OCI-LY3 (cell line): ENCODE results near the gene JSRP1.
"Not testable (repeated sequence)": the region's sequence is repeated elsewhere in the genome, so short reads cannot be mapped to it uniquely, and the experiment has no call there.

Experiments
- H2AFZ ChIP-seq: fragments of 200-600, 300-600 bp; shearing (Covaris generic); 2 replicates; pipeline ENCODE4 v1.6.0; 2014; ENCODE audit warnings: antibody characterized with exemption, low read depth, low read length
- H3K27ac ChIP-seq: fragments of 200-600, 300-600 bp; sonication (generic); 2 replicates; pipeline ENCODE4 v1.5.1; 2014; ENCODE audit warnings: mild to moderate bottlenecking, low read length, moderate library complexity, mixed read lengths
- H3K27me3 ChIP-seq: fragments of 200-600, 300-600 bp; sonication (generic); 2 replicates; pipeline ENCODE4 v1.6.1; 2014; ENCODE audit warnings: low read depth, low read length, mixed read lengths
- H3K36me3 ChIP-seq: fragments of 200-600, 300-600 bp; sonication (generic); replicated peaks from 2 replicates; pipeline ENCODE3; 2014; ENCODE audit warnings: low read depth, low read length, mixed read lengths
- H3K4me1 ChIP-seq: fragments of 300-600, 200-600 bp; sonication (generic); 2 replicates; pipeline ENCODE4 v1.6.1; 2014; ENCODE audit warnings: low read length, mixed read lengths
- H3K4me2 ChIP-seq: fragments of 200-600, 300-600 bp; sonication (generic); 2 replicates; pipeline ENCODE4 v1.6.1; 2014; ENCODE audit warnings: low read length, mixed read lengths
- H3K4me3 ChIP-seq: fragments of 300-600, 200-600 bp; sonication (generic); 2 replicates; pipeline ENCODE4 v1.5.1; 2014; ENCODE audit warnings: antibody characterized with exemption, mild to moderate bottlenecking, low read length, moderate library complexity
- H3K79me2 ChIP-seq: fragments of 300-600, 200-600 bp; shearing (Covaris generic); 2 replicates; pipeline ENCODE4 v1.6.1; 2014; ENCODE audit warnings: mild to moderate bottlenecking, low read length, mixed read lengths
- H3K9ac ChIP-seq: fragments of 300-600, 200-600 bp; shearing (Covaris generic); 2 replicates; pipeline ENCODE4 v1.6.0; 2014; ENCODE audit warnings: mild to moderate bottlenecking, low read length, moderate library complexity
- H3K9me3 ChIP-seq: fragments of 200-600, 300-600 bp; shearing (Covaris generic); 2 replicates; pipeline ENCODE4 v1.6.1; 2014; ENCODE audit warnings: low read length, mixed read lengths; ENCODE audit not compliant: insufficient read depth
- H4K20me1 ChIP-seq: fragments of 200-600, 300-600 bp; sonication (generic); 2 replicates; pipeline ENCODE4 v1.6.1; 2016; ENCODE audit warnings: low read length, mixed read lengths; ENCODE audit not compliant: insufficient read depth
- EZH2phosphoT487 ChIP-seq: fragments of 200-600 bp; shearing (Covaris generic); IDR thresholded peaks from 2 replicates; pipeline ENCODE4 v1.6.1; 2018; ENCODE audit warnings: antibody characterized with exemption, mixed run types, low read depth
- TF ChIP-seq, protein P1 (sequence below): fragments of 200-600, 300-600 bp; sonication (generic); IDR thresholded peaks from 2 replicates; pipeline ENCODE4 v1.5.1; 2014; ENCODE audit warnings: antibody characterized with exemption, low read length, low read depth

The JSRP1 gene

DNA sequence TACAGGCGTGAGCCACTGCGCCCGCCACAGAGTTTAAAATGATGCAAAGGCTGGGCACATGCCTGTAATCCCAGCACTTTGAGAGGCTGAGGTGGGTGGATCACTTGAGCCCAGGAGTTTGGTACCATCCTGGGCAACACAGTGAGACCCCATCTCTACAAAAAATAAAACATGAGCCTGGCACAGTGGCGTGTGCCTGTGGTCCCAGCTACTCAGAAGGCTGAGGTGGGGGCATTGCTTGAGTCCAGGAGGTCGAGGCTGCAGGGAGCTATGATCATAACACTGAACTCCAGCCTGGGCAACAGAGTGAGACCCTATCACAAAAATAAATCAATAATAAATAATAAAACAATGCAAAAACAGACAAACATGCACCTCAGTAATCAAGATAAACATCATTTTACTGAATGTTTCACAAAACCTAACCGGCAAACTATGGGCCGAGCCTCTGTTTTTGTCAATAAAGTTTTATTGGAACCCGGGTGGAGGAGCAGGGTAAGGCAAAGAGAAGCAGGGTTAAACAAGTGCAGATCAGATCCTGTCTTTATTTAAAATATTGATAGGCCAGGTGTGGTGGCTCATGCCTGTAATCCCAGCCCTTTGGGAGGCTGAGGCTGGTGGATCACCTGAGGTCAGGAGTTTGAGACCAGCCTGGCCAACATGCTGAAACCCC, 27.8 kb upstream of the JSRP1 start:
- no peaks in the 10 kb centered on the region for H4K20me1 ChIP-seq
- H3K9me3 ChIP-seq, result no peaks in the 10 kb centered on the region
- H3K36me3 ChIP-seq, result no peaks in the 10 kb centered on the region
- H3K4me1 ChIP-seq, result peaks cover 19% of the 10 kb centered on the region
- no peak overlapping the region for H3K4me2 ChIP-seq
- H3K9ac ChIP-seq, result no peak overlapping the region
- TF ChIP-seq, protein P1, sequence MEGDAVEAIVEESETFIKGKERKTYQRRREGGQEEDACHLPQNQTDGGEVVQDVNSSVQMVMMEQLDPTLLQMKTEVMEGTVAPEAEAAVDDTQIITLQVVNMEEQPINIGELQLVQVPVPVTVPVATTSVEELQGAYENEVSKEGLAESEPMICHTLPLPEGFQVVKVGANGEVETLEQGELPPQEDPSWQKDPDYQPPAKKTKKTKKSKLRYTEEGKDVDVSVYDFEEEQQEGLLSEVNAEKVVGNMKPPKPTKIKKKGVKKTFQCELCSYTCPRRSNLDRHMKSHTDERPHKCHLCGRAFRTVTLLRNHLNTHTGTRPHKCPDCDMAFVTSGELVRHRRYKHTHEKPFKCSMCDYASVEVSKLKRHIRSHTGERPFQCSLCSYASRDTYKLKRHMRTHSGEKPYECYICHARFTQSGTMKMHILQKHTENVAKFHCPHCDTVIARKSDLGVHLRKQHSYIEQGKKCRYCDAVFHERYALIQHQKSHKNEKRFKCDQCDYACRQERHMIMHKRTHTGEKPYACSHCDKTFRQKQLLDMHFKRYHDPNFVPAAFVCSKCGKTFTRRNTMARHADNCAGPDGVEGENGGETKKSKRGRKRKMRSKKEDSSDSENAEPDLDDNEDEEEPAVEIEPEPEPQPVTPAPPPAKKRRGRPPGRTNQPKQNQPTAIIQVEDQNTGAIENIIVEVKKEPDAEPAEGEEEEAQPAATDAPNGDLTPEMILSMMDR, result no peak
- no peak for TF ChIP-seq EZH2phosphoT487
- no peak overlapping the region for H3K27ac ChIP-seq
- H2AFZ ChIP-seq, result no peak overlapping the region
- peaks cover 46% of the 10 kb centered on the region for H3K27me3 ChIP-seq
- no peak overlapping the region for H3K4me3 ChIP-seq
- H3K79me2 ChIP-seq, result no peaks in the 10 kb centered on the region

DNA sequence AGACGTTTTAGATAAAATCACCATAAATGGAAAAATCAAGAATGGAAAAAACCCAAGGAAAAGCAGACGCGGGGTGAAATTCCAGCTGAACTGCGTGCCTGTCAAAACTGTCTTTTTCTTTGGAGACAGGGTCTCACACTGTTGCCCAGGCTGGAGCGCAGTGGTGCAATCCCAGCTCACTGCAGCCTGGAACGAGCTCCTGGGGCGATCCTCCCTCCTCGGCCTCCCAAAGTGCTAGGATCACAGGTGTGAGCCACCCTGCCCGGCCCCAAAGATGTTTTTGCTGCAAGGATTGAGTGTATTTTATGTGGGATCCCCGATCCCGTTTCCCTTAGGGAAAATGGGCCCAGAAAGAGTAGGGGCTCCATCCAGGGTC, 26.6 kb upstream of the JSRP1 start:
- Histone ChIP-seq H3K4me3 (no peak overlapping the region), H3K9me3 (no peaks in the 10 kb centered on the region), H3K79me2 (no peaks in the 10 kb centered on the region), H3K4me2 (no peak overlapping the region), H4K20me1 (no peaks in the 10 kb centered on the region; the same call in 1 of the 2 replicates), H3K36me3 (no peaks in the 10 kb centered on the region), H3K27ac (no peak overlapping the region), H3K27me3 (peaks cover 35% of the 10 kb centered on the region), H2AFZ (no peak overlapping the region), H3K4me1 (peaks cover 12% of the 10 kb centered on the region), H3K9ac (no peak overlapping the region)
- no peak for TF ChIP-seq EZH2phosphoT487
- TF ChIP-seq, protein P1, result no peak

DNA sequence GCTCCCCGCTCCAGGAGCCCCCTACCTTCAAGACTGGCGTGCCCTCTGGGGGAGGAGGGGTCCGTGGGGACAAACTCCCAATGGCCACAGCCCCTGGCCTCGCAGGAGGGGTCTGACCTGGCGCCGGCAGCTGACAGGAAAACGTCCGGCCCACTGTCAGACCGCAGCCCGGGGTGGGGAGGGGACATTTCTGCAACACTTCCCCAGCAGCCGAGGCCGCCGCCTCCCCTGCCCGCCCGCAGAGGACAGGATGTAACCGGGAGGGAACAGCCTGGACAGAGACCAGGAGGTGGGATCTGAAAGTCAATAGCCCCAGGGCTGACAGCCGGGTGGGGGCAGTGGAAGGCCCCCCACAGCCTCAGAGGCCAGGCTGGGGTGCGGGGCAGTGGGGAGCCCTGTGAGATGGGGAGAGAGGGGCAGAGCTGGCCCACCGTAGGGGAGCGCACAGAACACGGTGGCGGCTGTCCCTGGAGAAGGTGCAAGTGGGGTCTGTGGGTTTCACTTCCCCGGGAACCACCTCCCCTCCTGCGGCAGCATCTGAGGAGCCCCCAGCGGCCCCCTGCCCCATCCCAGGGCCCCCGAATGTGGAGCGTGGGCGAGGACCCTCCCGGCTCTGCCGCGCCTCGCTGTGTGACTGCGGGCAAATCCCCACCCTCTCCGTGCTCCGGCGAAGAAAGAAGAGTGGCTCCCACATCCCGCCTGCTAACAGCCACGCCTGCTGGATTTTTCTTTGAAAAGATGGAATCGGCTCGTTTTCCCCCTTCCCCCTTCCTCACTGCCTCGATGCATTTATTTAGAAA, 26.0 kb upstream of the JSRP1 start, which contains the start of gene PEAK3:
PEAK3 (minus strand) TSS at position 114 of the 800 bp plus-strand sequence. CDS start 1,244 bp downstream, outside the sequence.
- TF ChIP-seq, protein P1, result no peak
- no peak for TF ChIP-seq EZH2phosphoT487
- H3K36me3 ChIP-seq, result no peaks in the 10 kb centered on the region
- H3K79me2 ChIP-seq, result no peaks in the 10 kb centered on the region
- H4K20me1 ChIP-seq, result no peaks in the 10 kb centered on the region; the same call in 1 of the 2 replicates
- peaks cover 12% of the 10 kb centered on the region for H3K4me1 ChIP-seq
- H3K27me3 ChIP-seq, result peaks cover 31% of the 10 kb centered on the region
- H3K9me3 ChIP-seq, result no peaks in the 10 kb centered on the region
- H3K4me3 ChIP-seq, result peak within 1 kb of the TSS; percentile 44
- no peak within 1 kb of the TSS for H3K9ac ChIP-seq
- no peak within 1 kb of the TSS for H3K27ac ChIP-seq
- H2AFZ ChIP-seq, result no peak within 1 kb of the TSS
- peak within 1 kb of the TSS; percentile 56 for H3K4me2 ChIP-seq

DNA sequence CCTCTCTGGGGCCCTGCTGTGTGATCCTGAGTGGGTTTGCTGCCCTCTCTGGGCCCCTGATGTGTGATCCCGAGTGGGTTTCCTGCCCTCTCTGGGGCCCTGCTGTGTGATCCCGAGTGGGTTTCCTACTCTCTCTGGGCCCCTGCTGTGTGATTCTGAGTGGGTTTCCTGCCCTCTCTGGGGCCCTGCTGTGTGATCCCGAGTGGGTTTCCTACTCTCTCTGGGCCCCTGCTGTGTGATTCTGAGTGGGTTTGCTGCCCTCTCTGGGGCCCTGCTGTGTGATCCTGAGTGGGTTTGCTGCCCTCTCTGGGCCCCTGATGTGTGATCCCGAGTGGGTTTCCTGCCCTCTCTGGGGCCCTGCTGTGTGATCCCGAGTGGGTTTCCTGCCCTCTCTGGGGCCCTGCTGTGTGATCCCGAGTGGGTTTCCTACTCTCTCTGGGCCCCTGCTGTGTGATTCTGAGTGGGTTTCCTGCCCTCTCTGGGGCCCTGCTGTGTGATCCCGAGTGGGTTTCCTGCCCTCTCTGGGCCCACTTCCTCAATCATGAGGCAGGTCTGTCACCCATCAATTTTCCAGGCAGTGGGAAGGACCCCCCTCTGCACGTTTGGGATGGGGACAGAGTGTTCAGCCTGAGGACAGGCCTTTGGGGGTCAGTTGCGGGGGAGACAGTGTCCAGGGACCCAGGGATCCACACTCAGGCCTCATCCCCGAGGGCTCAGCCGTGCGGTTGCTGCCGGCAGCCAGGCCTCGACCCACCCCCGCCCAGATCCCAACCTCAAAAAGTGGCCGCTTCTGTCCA, 25.2 kb upstream of the JSRP1 start:
- H3K4me2 ChIP-seq, result peak overlapping the region; percentile 56
- not testable (repeated sequence) for H3K36me3 ChIP-seq, H3K9ac ChIP-seq, H2AFZ ChIP-seq, H4K20me1 ChIP-seq, H3K9me3 ChIP-seq, H3K79me2 ChIP-seq, H3K27ac ChIP-seq
- H3K27me3 ChIP-seq, result peaks cover 25% of the 10 kb centered on the region
- H3K4me1 ChIP-seq, result peaks cover 12% of the 10 kb centered on the region
- peak overlapping the region; percentile 44 for H3K4me3 ChIP-seq
